ENCODE results near the gene KANSL1. TPM values are rescaled to one million over a fixed set of nuclear protein-coding genes. Genes with fewer than 3 reads are reported as not detected.
A peak's percentile ranks its signal among the peaks of the same experiment; 100 is the strongest.

The KANSL1 gene
- total and polyA plus RNA-seq, 2 of the 4 experiments (the other 2 are of a cell fraction) = 19.1 to 49.6 TPM

DNA sequence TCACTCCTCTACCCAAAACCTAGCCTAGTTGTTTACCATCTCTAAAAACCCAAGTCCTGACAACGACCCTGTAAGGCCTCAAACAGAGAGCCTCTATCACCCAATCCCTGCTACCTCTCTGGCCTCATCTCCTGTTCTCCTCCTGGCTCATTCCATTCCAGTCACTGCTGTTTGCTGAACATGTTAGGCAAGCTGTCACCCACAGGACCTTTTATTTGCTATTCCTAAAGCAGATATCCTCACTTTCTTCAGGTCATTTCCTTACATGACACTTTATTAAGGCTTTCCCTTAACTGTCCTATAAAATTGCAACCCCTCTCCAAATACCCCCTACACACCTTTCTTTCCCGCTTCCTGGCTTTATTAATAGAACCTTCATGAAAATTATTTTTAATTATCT lies 85.1 kb downstream of the KANSL1 start:
- H3K27ac ChIP-seq (ENCODE audit: insufficient read depth, low read length) = no peak overlapping the region
- intact Hi-C loops (cut with micrococcal nuclease) (no loop called here), in situ Hi-C loops (cut with MboI; ENCODE audit: low sequenced_read_pairs) (no loop called here), dilution Hi-C loops (cut with HindIII; ENCODE audit: low sequenced_read_pairs, unreplicated experiment) (no loop called here)
- no peak overlapping the region for H2BK120ac ChIP-seq (ENCODE audit: low read depth, low read length)
- H2BK5ac ChIP-seq (ENCODE audit: low read depth, low read length, poor library complexity, severe bottlenecking) = no peak overlapping the region
- H2BK20ac ChIP-seq (ENCODE audit: low read depth, low read length) = no peak overlapping the region
- no peak overlapping the region for H2AK9ac ChIP-seq (replicated peaks; ENCODE audit: low read depth, low read length, poor library complexity)
- no peak overlapping the region for H3K4me2 ChIP-seq (ENCODE audit: low read depth, low read length)
- peaks cover 19 to 82% of the 10 kb centered on the region in 2 experiments for H3K79me1 ChIP-seq (ENCODE audit: low read depth in 1 of 2, low read length in 2 of 2)
- H3K4ac ChIP-seq (ENCODE audit: low read depth, low read length) = no peak overlapping the region
- peaks cover 95% of the 10 kb centered on the region for H4K20me1 ChIP-seq (ENCODE audit: insufficient read depth, low read length)
- H3K9me1 ChIP-seq (ENCODE audit: insufficient read depth, low read length) = peaks cover 20% of the 10 kb centered on the region
- no peaks in the 10 kb centered on the region for H3K27me3 ChIP-seq (ENCODE audit: control insufficient read depth, insufficient read depth, low read length)
- no peak overlapping the region for H3K18ac ChIP-seq (ENCODE audit: low read depth, low read length)
- H3K14ac ChIP-seq (replicated peaks; ENCODE audit: low read depth, low read length) = 0 out of 2 replicates have a peak overlapping the region, but pooled peaks have one; percentile 10
- H3K56ac ChIP-seq (ENCODE audit: extremely low read depth, insufficient read depth, low read length) = no peak overlapping the region
- CTCF ChIA-PET = no interaction called here
- BruUV-seq (replicated peaks) = no TSS peak
- TF ChIP-seq MXI1 (IDR thresholded peaks at IDR 0.05; ENCODE audit: borderline replicate concordance, low read depth, low read length) (no peak), NFE2L2 (IDR thresholded peaks at IDR 0.05; ENCODE audit: low read depth, low read length) (no peak), BHLHE40 (IDR thresholded peaks at IDR 0.05; ENCODE audit: low read depth, low read length) (no peak), RFX5 (IDR thresholded peaks at IDR 0.05; ENCODE audit: low read depth, low read length) (no peak)
- no peak overlapping the region for H4K5ac ChIP-seq (ENCODE audit: low read depth, low read length)
- no peak overlapping the region for H3K4me3 ChIP-seq (ENCODE audit: insufficient read depth, low read depth, low read length)
- no peak overlapping the region for H2AK5ac ChIP-seq (ENCODE audit: low read depth, low read length)
- peaks cover 2% of the 10 kb centered on the region; the same call in 1 of the 2 replicates for H3K4me1 ChIP-seq (ENCODE audit: control insufficient read depth, insufficient read depth, low read length)
- H3K9ac ChIP-seq (ENCODE audit: low read depth, low read length) = no peak overlapping the region
- H2BK15ac ChIP-seq (ENCODE audit: low read depth, low read length) = no peak overlapping the region
- H4K91ac ChIP-seq (ENCODE audit: insufficient read depth, low read depth, low read length) = no peak overlapping the region
- H3K36me3 ChIP-seq (ENCODE audit: control insufficient read depth, insufficient read depth, low read length) = no peaks in the 10 kb centered on the region
- no peaks in the 10 kb centered on the region for H3K9me3 ChIP-seq (ENCODE audit: control insufficient read depth, insufficient read depth, low read length)
- POLR2A ChIA-PET (ENCODE audit: unreplicated experiment) = no interaction called here
- 86 to 100% methylated on average over 1 of the region's 2 CpGs for WGBS, 2 experiments (ENCODE audit: extremely low coverage in 2 of 2, insufficient read length in 1 of 2)
- DNase-seq (no peak), ATAC-seq (ENCODE audit: low read depth) (no peak)
- H4K8ac ChIP-seq (ENCODE audit: low read depth in 2 of 2, low read length in 2 of 2) = no peak overlapping the region
- no peak overlapping the region for H2AFZ ChIP-seq (replicated peaks; ENCODE audit: low read length, poor library complexity)
- H3K23ac ChIP-seq (ENCODE audit: low read depth, low read length) = no peak overlapping the region

Measured in IMR-90 (cell line).